Left lung (tissue), 10 donors: Measurements from ENCODE around the gene ATP2B3. TPM values are rescaled to one million over a fixed set of nuclear protein-coding genes. Genes with fewer than 3 reads are reported as not detected.

Source experiments
- ATAC-seq: fragments of 200-7000 bp; cut with Tn5 transposase; one replicate; pipeline ENCODE4 v1.9.1; 2020; ENCODE audit warnings: moderate library complexity
- DNase-seq, 4 donors: peaks; one replicate each; pipeline ENCODE4 v3.0.0-alpha.2; 2013 to 2020
- H3K27ac ChIP-seq, 2 donors: fragments of 200-600 bp; sonication (generic) in 1 of 2; one replicate each; pipeline versions ENCODE4 v1.5.0 to v1.8.0; 2020 to 2021
- H3K27me3 ChIP-seq, 2 donors: fragments of 200-600 bp; sonication (generic) in 1 of 2; one replicate each; pipeline versions ENCODE4 v1.5.0 to v1.8.0; 2020 to 2021
- H3K36me3 ChIP-seq, 2 donors: fragments of 200-600 bp; sonication (generic) in 1 of 2; one replicate each; pipeline versions ENCODE4 v1.5.0 to v1.8.0; 2020 to 2021
- H3K4me1 ChIP-seq, 2 donors: fragments of 200-600 bp; one replicate each; pipeline ENCODE4 v1.8.0; 2021
- H3K4me3 ChIP-seq, 2 donors: fragments of 200-600 bp; sonication (generic) in 1 of 2; one replicate each; pipeline versions ENCODE4 v1.5.0 to v1.8.0; 2020 to 2021; ENCODE audit warnings: mild to moderate bottlenecking in 1 of 2
- H3K9me3 ChIP-seq, 2 donors: fragments of 200-600 bp; sonication (generic) in 1 of 2; one replicate each; pipeline versions ENCODE4 v1.5.0 to v1.8.0; 2020 to 2021
- CTCF ChIP-seq, 2 donors: fragments of 200-600 bp; sonication (generic) in 1 of 2; IDR thresholded peaks; one replicate each; pipeline versions ENCODE4 v1.5.0 to v1.8.0; 2021; ENCODE audit warnings: antibody characterized with exemption in 2 of 2
- intact Hi-C, 2 donors: fragments of 100-400 bp; cut with DNase I; formaldehyde crosslinking; loops; one replicate each; pipeline versions ENCODE4 v1.11.2 to v1.14.2; 2022
- polyA plus RNA-seq, 6 donors: library from polyadenylated mRNA; unstranded; fragments of 120-200 nt; gene quantifications; one replicate each; pipeline ENCODE4 v1.2.1, GENCODE V29; 2013; ENCODE audit not compliant: insufficient read length in 6 of 6
- total RNA-seq, 2 donors: library from RNA; stranded (reverse); fragmentation: NEBNext Ultra II Directional; extraction: Animal tissue kit (Norgen Biotek cat#: 25700); gene quantifications; one replicate each; pipeline ENCODE4 v1.2.1, GENCODE V29; 2021
- donor health status: DM: no; HTN: yes; CAD: no.
- donor health status: DM: no; HTN: no; CAD: no.

ATP2B3 gene
- total and polyA plus RNA-seq, 8 donors, result 0.10 to 0.33 (median 0.19) TPM; not detected in 2

GRCh38 chrX:153624196-153625091 lies 107.0 kb downstream of the ATP2B3 start:
- DNase-seq (peak in 1 of 4 donors; percentile 31), ATAC-seq (no peak)
- Histone ChIP-seq H3K27me3 (no peaks in the 10 kb centered on the region), H3K9me3 (no peaks in the 10 kb centered on the region), H3K4me1 (no peaks in the 10 kb centered on the region), H3K36me3 (no peaks in the 10 kb centered on the region), H3K4me3 (no peak overlapping the region), H3K27ac (no peak overlapping the region)
- TF ChIP-seq CTCF (IDR thresholded peaks at IDR 0.05), result no peak
- intact Hi-C loops, result no loop called here

- H3K4me1 ChIP-seq, result no peaks in the 10 kb centered on the region
- H3K4me3 ChIP-seq, result no peak overlapping the region
- intact Hi-C loops, result no loop called here
- DNase-seq (peak in 2 of 4 donors; percentile 10 to 28), ATAC-seq (no peak)
- no peaks in the 10 kb centered on the region for H3K27me3 ChIP-seq
- H3K9me3 ChIP-seq, result no peaks in the 10 kb centered on the region
- no peak overlapping the region for H3K27ac ChIP-seq
- no peak for TF ChIP-seq CTCF (IDR thresholded peaks at IDR 0.05)
- H3K36me3 ChIP-seq, result no peaks in the 10 kb centered on the region
Measured at GRCh38 chrX:153625271-153626024, 108.0 kb downstream of the ATP2B3 start.

- Histone ChIP-seq H3K4me1 (no peaks in the 10 kb centered on the region), H3K4me3 (no peak overlapping the region), H3K27ac (no peak overlapping the region), H3K27me3 (no peaks in the 10 kb centered on the region), H3K9me3 (no peaks in the 10 kb centered on the region), H3K36me3 (no peaks in the 10 kb centered on the region)
- intact Hi-C loops, result no loop called here
- DNase-seq (no peak), ATAC-seq (no peak)
- no peak for TF ChIP-seq CTCF (IDR thresholded peaks at IDR 0.05)
Measured at GRCh38 chrX:153626025-153626633, 108.7 kb downstream of the ATP2B3 start.

- DNase-seq, result peak in 2 of 4 donors; percentile 24 to 41
- H3K4me1 ChIP-seq, result no peaks in the 10 kb centered on the region
- no peaks in the 10 kb centered on the region for H3K36me3 ChIP-seq
- no peak overlapping the region for H3K27ac ChIP-seq
- no peaks in the 10 kb centered on the region for H3K9me3 ChIP-seq
- ATAC-seq, result no peak
- intact Hi-C loops, result no loop called here
- H3K4me3 ChIP-seq, result no peak overlapping the region
- H3K27me3 ChIP-seq, result no peaks in the 10 kb centered on the region
- no peak for TF ChIP-seq CTCF (IDR thresholded peaks at IDR 0.05)
Measured at GRCh38 chrX:153626863-153627674, 109.6 kb downstream of the ATP2B3 start.
